Endothelial cell of umbilical vein (primary cell): Measurements from ENCODE around the gene CPA4.

Source experiments
- GATA2 ChIP-seq: IDR thresholded peaks from 2 replicates; pipeline ENCODE4 v1.7.0; 2011; ENCODE audit warnings: low read depth, mild to moderate bottlenecking, moderate library complexity, mixed read lengths, low read length; ENCODE audit not compliant: insufficient read length, insufficient read depth
- JUN ChIP-seq: IDR thresholded peaks from 2 replicates; pipeline ENCODE4 v1.6.1; 2011; ENCODE audit warnings: borderline replicate concordance, low read depth; ENCODE audit not compliant: insufficient read length, insufficient read depth
- MYC ChIP-seq: IDR thresholded peaks from one replicate; pipeline ENCODE4 v1.6.1; 2011; ENCODE audit warnings: mild to moderate bottlenecking, low read depth, low read length
- POLR2A ChIP-seq: IDR thresholded peaks from 2 replicates; pipeline ENCODE4 v1.6.1; 2012; ENCODE audit warnings: low read depth, mild to moderate bottlenecking, control low read depth, low read length
- POLR2AphosphoS5 ChIP-seq: IDR thresholded peaks from 2 replicates; pipeline ENCODE4 v1.6.1; 2012; ENCODE audit warnings: low read depth, mild to moderate bottlenecking, control low read depth, low read length, moderate library complexity; ENCODE audit not compliant: insufficient read depth
- TF ChIP-seq, protein P1 (sequence below), 2 donors: IDR thresholded peaks; 1 replicate in 1 of 2; 2 replicates in 1 of 2; pipeline ENCODE4 v1.5.1; 2011; ENCODE audit warnings: low read length in 2 of 2, mild to moderate bottlenecking in 2 of 2, moderate library complexity in 2 of 2, control low read depth in 1 of 2, inconsistent platforms in 1 of 2, low read depth in 1 of 2; ENCODE audit not compliant: insufficient read depth in 1 of 2; ENCODE audit errors: extremely low read depth in 1 of 2

DNA sequence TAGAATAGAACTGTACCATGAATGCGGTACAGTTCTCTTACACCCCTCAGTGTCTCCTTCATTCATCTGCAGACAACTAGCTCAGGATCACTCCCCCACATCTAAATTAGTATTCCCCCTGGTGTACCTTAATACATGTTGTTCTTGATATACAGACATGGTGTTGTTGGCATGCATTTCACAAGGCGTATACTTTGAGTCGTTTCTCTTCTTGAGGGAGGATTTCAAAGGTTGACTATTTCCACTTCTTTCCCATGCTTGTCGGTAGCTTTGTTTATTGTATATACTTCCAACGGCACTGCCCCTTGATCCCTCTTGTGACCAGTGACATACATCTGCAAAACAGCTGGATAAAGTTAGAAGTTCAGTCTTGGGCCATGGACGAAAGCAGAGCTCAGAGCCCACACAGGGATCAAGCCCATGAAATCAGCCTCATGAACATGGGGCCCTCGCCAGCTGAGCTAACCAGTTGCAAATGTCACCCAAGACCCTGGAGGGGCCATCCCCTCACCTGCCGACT lies 8.6 kb downstream of the CPA4 start:
- TF ChIP-seq, protein P1, sequence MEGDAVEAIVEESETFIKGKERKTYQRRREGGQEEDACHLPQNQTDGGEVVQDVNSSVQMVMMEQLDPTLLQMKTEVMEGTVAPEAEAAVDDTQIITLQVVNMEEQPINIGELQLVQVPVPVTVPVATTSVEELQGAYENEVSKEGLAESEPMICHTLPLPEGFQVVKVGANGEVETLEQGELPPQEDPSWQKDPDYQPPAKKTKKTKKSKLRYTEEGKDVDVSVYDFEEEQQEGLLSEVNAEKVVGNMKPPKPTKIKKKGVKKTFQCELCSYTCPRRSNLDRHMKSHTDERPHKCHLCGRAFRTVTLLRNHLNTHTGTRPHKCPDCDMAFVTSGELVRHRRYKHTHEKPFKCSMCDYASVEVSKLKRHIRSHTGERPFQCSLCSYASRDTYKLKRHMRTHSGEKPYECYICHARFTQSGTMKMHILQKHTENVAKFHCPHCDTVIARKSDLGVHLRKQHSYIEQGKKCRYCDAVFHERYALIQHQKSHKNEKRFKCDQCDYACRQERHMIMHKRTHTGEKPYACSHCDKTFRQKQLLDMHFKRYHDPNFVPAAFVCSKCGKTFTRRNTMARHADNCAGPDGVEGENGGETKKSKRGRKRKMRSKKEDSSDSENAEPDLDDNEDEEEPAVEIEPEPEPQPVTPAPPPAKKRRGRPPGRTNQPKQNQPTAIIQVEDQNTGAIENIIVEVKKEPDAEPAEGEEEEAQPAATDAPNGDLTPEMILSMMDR (IDR thresholded peaks at IDR 0.05; ENCODE audit: extremely low read depth in 1 of 2, insufficient read depth in 1 of 2, low read depth in 1 of 2, low read length in 2 of 2), result no peak
- TF ChIP-seq JUN, result no peak
- TF ChIP-seq MYC, result no peak
- TF ChIP-seq POLR2AphosphoS5, result no peak
- no peak for TF ChIP-seq POLR2A
- no peak for TF ChIP-seq GATA2
